ENCODE results near the gene USP15.

GRCh38 chr12:62448436-62448835 lies 188.2 kb downstream of the USP15 start:
- TF ChIP-seq CTCF (optimal IDR thresholded peaks at IDR 0.05 in 1 of 3, IDR thresholded peaks at IDR 0.05 in 1 of 3, conservative IDR thresholded peaks at IDR 0.05 in 1 of 3; ENCODE audit: extremely low read depth in 1 of 3, insufficient read depth in 2 of 3, low read length in 3 of 3): no peak
- TF ChIP-seq EZH2 (IDR thresholded peaks at IDR 0.05; ENCODE audit: low read length): no peak
